MCF 10A (cell line): ENCODE data around the gene SPEF2. TPM values are rescaled to one million over a fixed set of nuclear protein-coding genes. Genes with fewer than 3 reads are reported as not detected.
A peak's percentile ranks its signal among the peaks of the same experiment; 100 is the strongest.

Source experiments
- BruUV-seq: library from RNA; stranded (reverse); fragments of 400-500 nt; replicated peaks from 2 replicates; lab custom pipeline; 2021; lab: Mats Ljungman, UMichigan
- CTCF ChIA-PET: fragments of 300-600 bp; sonication (Branson Sonifier 250); formaldehyde crosslinking; extraction: SDS; loops from one replicate; lab custom pipeline; 2021; ENCODE audit warnings: antibody characterized with exemption, inconsistent platforms; lab: Yijun Ruan, JAX
- POLR2A ChIA-PET: fragments of 300-600, 350-650 bp; sonication (Branson Sonifier 250); formaldehyde crosslinking; extraction: SDS; loops from one replicate; lab custom pipeline; 2020; ENCODE audit warnings: antibody characterized with exemption, inconsistent platforms; lab: Yijun Ruan, JAX
- DNase-seq: peaks from one replicate; pipeline ENCODE4 v3.0.0-alpha.2; 2018; ENCODE audit not compliant: unreplicated experiment
- H3K27ac Mint-ChIP-seq: one replicate; pipeline ENCODE4 v1.8.0; 2022; ENCODE audit warnings: mild to moderate bottlenecking, low read depth, mixed read lengths; ENCODE audit not compliant: unreplicated experiment
- H3K27me3 Mint-ChIP-seq: one replicate; pipeline ENCODE4 v1.8.0; 2022; ENCODE audit warnings: mixed read lengths; ENCODE audit not compliant: insufficient read depth, unreplicated experiment
- H3K36me3 Mint-ChIP-seq: one replicate; pipeline ENCODE4 v1.8.0; 2022; ENCODE audit warnings: mild to moderate bottlenecking, moderate library complexity, mixed read lengths; ENCODE audit not compliant: insufficient read depth, unreplicated experiment
- H3K4me1 Mint-ChIP-seq: one replicate; pipeline ENCODE4 v1.8.0; 2022; ENCODE audit warnings: mixed read lengths; ENCODE audit not compliant: insufficient read depth, unreplicated experiment
- H3K4me3 Mint-ChIP-seq: one replicate; pipeline ENCODE4 v1.8.0; 2022; ENCODE audit warnings: mild to moderate bottlenecking, moderate library complexity, mixed read lengths; ENCODE audit not compliant: unreplicated experiment
- H3K9me3 Mint-ChIP-seq: one replicate; pipeline ENCODE4 v1.8.0; 2022; ENCODE audit warnings: mixed read lengths; ENCODE audit not compliant: unreplicated experiment
- CTCF ChIP-seq: fragments of 200-600 bp; IDR thresholded peaks from one replicate; pipeline ENCODE4 v1.8.0; 2022; ENCODE audit warnings: antibody characterized with exemption, mild to moderate bottlenecking; ENCODE audit not compliant: unreplicated experiment
- intact Hi-C: fragments of 100-400 bp; cut with micrococcal nuclease; formaldehyde crosslinking; loops from 2 replicates; pipeline ENCODE4 v1.14.1; 2022
- total RNA-seq: library from RNA; stranded (reverse); gene quantifications from 2 replicates; pipeline ENCODE4 v1.2.3, GENCODE V29; 2022

SPEF2 gene
- total RNA-seq, 1 experiment from 2014 or later, result 5.3 TPM

- Mint-ChIP-seq H3K27me3 (no peaks in the 10 kb centered on the region), H3K9me3 (no peaks in the 10 kb centered on the region), H3K4me1 (peaks cover 10% of the 10 kb centered on the region), H3K4me3 (no peak overlapping the region), H3K27ac (peak overlapping the region; percentile 39), H3K36me3 (no peaks in the 10 kb centered on the region)
- POLR2A ChIA-PET, result interaction anchor here (0.6 to 0.8 kb wide), 2 partner anchors 10 to 23 kb away, joined by 3 to 4 read pairs; no protein-coding TSS in a partner anchor
- intact Hi-C loops, result no loop called here
- CTCF ChIA-PET, result interaction anchor here (1.4 kb wide), 1 partner anchor 8 kb away, joined by 3 read pairs; no protein-coding TSS in a partner anchor
- no peak for DNase-seq
- no TSS peak for BruUV-seq
- TF ChIP-seq CTCF, result no peak
Measured at GRCh38 chr5:35862126-35862525, 244.5 kb downstream of the SPEF2 start.

GRCh38 chr5:35863159-35863558 lies 245.5 kb downstream of the SPEF2 start:
- no peak for TF ChIP-seq CTCF
- ChIA-PET CTCF (interaction anchor here (0.6 to 1.5 kb wide), 4 partner anchors 9 to 355 kb away, joined by 3 read pairs; no protein-coding TSS in a partner anchor), POLR2A (no interaction called here)
- Mint-ChIP-seq H3K36me3 (no peaks in the 10 kb centered on the region), H3K9me3 (no peaks in the 10 kb centered on the region), H3K27ac (no peak overlapping the region), H3K27me3 (no peaks in the 10 kb centered on the region), H3K4me3 (no peak overlapping the region), H3K4me1 (peaks cover under 1% of the 10 kb centered on the region)
- DNase-seq, result no peak
- no TSS peak for BruUV-seq
- intact Hi-C loops, result no loop called here

Other genes starting within 250 kb of the SPEF2 start
- 0.26 and 0.44 TPM in 2 replicates for gene IL7R, start 239.0 kb downstream of the SPEF2 start, total RNA-seq